K562 (cell line): Measurements from ENCODE around the gene ZNF749. TPM values are rescaled to one million over a fixed set of nuclear protein-coding genes. Genes with fewer than 3 reads are reported as not detected.

ENCODE experiments used
- ARID1B ChIP-seq: fragments of 450-650 bp; IDR thresholded peaks from 2 replicates; pipeline ENCODE4 v1.6.1; 2016; ENCODE audit warnings: antibody characterized with exemption, mild to moderate bottlenecking, inconsistent platforms
- BACH1 ChIP-seq: fragments of 200-800 bp; sonication (Bioruptor generic); IDR thresholded peaks from 2 replicates; pipeline ENCODE4 v1.6.1; 2016; ENCODE audit warnings: missing genetic modification characterization, missing compliant biosample characterization
- CLOCK ChIP-seq: fragments of 250-450 bp; sonication (Bioruptor Pico); IDR thresholded peaks from 2 replicates; pipeline ENCODE4 v1.4.0; 2020; ENCODE audit warnings: mild to moderate bottlenecking, moderate library complexity, borderline replicate concordance
- ERF ChIP-seq: fragments of 450-650 bp; formaldehyde crosslinking; IDR thresholded peaks from 2 replicates; pipeline ENCODE4 v1.4.0; 2020; ENCODE audit warnings: mild to moderate bottlenecking, mixed read lengths
- ETS1 ChIP-seq: conservative IDR thresholded peaks from 2 replicates; pipeline ENCODE4 v1.6.1; 2011; ENCODE audit warnings: low read depth, mild to moderate bottlenecking, low read length; ENCODE audit not compliant: control insufficient read depth
- ETV6 ChIP-seq, 3 experiments: fragments of 150-350 bp in 1 of 3; sonication (generic) in 1 of 3; formaldehyde crosslinking in 1 of 3; IDR thresholded peaks; 2 replicates each; pipeline versions ENCODE4 v1.6.1 to v1.8.0; 2014 to 2022; ENCODE audit warnings: borderline replicate concordance in 2 of 3, low read depth in 2 of 3, antibody characterized with exemption in 1 of 3, low read length in 1 of 3, mild to moderate bottlenecking in 1 of 3, missing genetic modification reagents in 1 of 3
- HNRNPK ChIP-seq: fragments of 200-400 bp; formaldehyde crosslinking; IDR thresholded peaks from one replicate; pipeline ENCODE4 v1.6.1; 2018; ENCODE audit warnings: mild to moderate bottlenecking, low read depth, low read length; ENCODE audit not compliant: poor library complexity, severe bottlenecking
- KAT2B ChIP-seq: IDR thresholded peaks from one replicate; pipeline ENCODE4 v1.6.1; 2012; ENCODE audit warnings: low read depth, mild to moderate bottlenecking, control low read depth, inconsistent platforms, low read length, moderate library complexity
- LARP7 ChIP-seq: fragments of 450-650 bp; IDR thresholded peaks from 2 replicates; pipeline ENCODE4 v1.6.1; 2016
- PHF21A ChIP-seq: fragments of 450-650 bp; IDR thresholded peaks from 2 replicates; pipeline ENCODE4 v1.6.1; 2017; ENCODE audit warnings: low read depth, borderline replicate concordance
- STAT5A ChIP-seq: IDR thresholded peaks from 2 replicates; pipeline ENCODE4 v1.6.1; 2012; ENCODE audit warnings: low read length, inconsistent platforms, borderline replicate concordance
- ZNF124 ChIP-seq: sonication (generic); formaldehyde crosslinking; IDR thresholded peaks from 2 replicates; pipeline ENCODE4 v1.8.1; 2022; ENCODE audit warnings: missing genetic modification reagents
- ZNF146 ChIP-seq: IDR thresholded peaks from one replicate; pipeline ENCODE4 v1.6.1; 2018; ENCODE audit warnings: missing compliant biosample characterization; ENCODE audit not compliant: unreplicated experiment
- ZNF174 ChIP-seq: fragments of 250-450 bp; sonication (Bioruptor Pico); IDR thresholded peaks from 2 replicates; pipeline ENCODE4 v1.4.0; 2020; ENCODE audit warnings: mild to moderate bottlenecking
- ZNF384 ChIP-seq: IDR thresholded peaks from 2 replicates; pipeline ENCODE4 v1.6.1; 2012; ENCODE audit warnings: low read depth, low read length, improper control_type of control experiment
- polyA plus RNA-seq, 8 experiments: library from polyadenylated mRNA; depleted of rRNA in 4 of 8; stranded (reverse) in 5 of 8; unstranded in 3 of 8; fragments of >200 nt; fragmentation: Nextera tagmentation in 2 of 8; fragmentation: Illumina TruSeq in 1 of 8; extraction: Ambion mirVana in 2 of 8; extraction: Trizol in 1 of 8; gene quantifications; 2 replicates each; pipeline versions ENCODE4 v1.2.1 to v1.2.3, GENCODE V29; 2011 to 2014; ENCODE audit warnings: inconsistent platforms in 1 of 8, missing spikeins in 1 of 8
- total RNA-seq, 7 experiments: library from RNA; depleted of rRNA in 6 of 7; stranded (reverse); fragments of >200 nt in 6 of 7; fragmentation: Illumina TruSeq in 2 of 7; extraction: Trizol in 2 of 7; gene quantifications; 2 replicates each; pipeline versions ENCODE4 v1.2.1 to v1.2.3, GENCODE V29; 2011 to 2021; ENCODE audit warnings: low replicate concordance in 1 of 7
- TF ChIP-seq, protein P1 (sequence below): fragments of 250-450 bp; sonication (Bioruptor Pico); IDR thresholded peaks from 2 replicates; pipeline ENCODE4 v1.5.0; 2021; ENCODE audit warnings: mild to moderate bottlenecking, moderate library complexity
- TF ChIP-seq, protein P2 (sequence below): IDR thresholded peaks from 2 replicates; pipeline ENCODE4 v1.6.1; 2011; ENCODE audit warnings: borderline replicate concordance, low read depth, mild to moderate bottlenecking, moderate library complexity, low read length; ENCODE audit not compliant: insufficient read depth, poor library complexity, severe bottlenecking

Gene ZNF749
- total and polyA plus RNA-seq, 9 of the 15 experiments (the other 6 are each of a cell fraction or from before 2014, with no cell fraction given), result 5.3 to 33.2 (median 15.0) TPM

DNA sequence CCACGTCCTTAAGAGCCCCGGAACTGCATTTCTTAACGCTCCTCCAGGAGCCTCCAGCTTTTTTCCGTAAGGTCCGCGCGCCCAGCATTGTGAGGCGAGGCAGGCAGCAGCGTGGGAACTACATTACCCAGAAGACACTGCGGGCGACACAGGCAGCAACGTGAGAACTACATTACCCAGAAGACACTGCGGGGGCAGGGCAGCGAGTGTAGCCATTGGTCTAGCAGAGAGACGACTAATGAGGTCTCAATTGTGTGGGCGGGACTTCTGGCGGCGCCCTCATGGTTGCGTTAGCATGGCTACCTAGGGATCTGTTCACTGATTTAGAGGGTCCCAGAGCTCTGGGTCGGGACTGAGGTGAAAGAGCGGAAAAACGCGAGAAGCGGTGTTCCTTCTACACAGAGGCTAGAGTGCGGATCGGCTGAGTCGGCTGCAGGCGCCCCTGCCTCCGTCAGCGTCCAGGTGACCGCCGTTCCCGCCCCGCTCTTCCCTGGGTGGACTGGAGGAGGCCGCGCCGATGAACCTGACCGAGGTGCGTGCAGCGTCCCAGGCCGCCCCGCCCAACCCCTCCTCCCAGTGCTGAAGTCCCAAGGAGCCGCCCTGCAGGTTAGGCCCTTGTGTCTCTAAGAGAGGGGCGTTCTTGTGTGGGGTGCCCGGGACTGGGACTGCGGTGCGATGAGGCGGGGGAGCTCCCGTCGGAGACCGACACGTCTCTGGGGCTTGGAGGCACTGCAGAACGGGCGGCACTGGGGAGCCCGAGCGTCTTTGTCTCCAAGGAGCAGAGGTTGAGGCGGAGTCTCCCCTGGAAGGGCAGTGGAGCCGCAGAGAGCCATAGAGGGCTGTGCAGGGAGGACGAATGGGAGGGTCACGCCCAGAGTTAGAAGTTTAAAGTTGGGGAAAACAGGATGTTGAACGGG is at the start of gene ZNF749 (continued):
- TF ChIP-seq CLOCK (no peak), BACH1 (no peak; the same call in 1 of the 2 replicates), KAT2B (no peak), ZNF124 (CRISPR knock-in tag) (no peak), PHF21A (no peak), ETV6 (IDR thresholded peaks at IDR 0.05; ENCODE audit: borderline replicate concordance in 1 of 2, low read depth in 2 of 2, low read length in 1 of 2) (no peak), ETV6 (CRISPR knock-in tag; IDR thresholded peaks at IDR 0.05; ENCODE audit: borderline replicate concordance) (no peak), LARP7 (no peak), HNRNPK (no peak), ERF (no peak), STAT5A (no peak), ARID1B (no peak), ETS1 (peak; percentile 97), ZNF384 (no peak), ZNF174 (CRISPR knock-in tag) (no peak), ZNF146 (CRISPR knock-in tag) (no peak)
- TF ChIP-seq, protein P1, sequence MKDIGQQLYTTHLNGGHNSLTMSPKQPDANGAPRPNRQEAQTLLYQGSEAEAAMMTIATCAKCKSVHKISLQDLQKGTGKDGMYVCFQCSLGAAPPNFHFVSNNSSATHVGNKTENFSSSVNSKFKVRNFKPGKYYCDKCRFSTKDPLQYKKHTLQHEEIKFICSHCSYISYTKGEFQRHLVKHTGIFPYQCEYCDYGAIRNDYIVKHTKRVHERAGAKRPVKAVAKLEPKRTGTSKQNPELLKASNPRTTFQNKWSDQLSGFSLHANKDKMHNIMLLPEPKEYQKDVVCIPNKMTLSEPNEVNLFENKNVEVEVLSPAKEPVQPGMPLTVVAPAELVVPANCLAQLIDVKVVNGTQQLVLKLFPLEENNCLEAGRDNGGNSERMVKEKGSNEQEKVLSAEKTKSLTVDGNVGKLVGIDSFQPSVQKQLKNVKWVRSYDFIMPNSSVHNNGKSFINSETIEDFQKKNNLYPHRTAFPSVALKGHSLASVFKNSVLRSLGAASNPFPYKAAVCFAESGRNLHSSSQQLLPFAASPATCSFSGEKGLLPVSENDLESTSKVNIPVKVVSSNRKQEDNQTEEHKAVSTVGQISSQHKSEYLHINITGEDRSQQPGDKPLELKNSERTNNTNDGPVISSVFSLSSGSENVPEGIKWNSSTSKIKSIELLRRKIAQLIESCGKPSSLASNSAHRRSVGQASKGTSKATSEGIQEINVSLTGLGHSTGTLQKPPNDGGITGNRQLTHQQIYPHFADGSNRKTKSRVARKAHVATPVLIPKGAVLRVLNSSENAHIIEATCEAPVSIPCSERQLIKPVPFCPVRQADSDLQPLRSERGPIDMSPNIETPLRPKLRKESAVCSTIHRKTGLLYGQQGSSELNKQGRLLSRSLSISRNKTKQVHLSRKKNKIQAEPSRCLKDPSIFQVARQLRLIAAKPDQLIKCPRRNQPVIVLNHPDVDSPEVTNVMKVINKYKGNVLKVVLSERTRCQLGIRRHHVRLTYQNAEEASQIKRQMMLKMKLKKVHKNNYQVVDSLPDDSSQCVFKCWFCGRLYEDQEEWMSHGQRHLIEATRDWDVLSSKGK, result no peak
- TF ChIP-seq, protein P2, sequence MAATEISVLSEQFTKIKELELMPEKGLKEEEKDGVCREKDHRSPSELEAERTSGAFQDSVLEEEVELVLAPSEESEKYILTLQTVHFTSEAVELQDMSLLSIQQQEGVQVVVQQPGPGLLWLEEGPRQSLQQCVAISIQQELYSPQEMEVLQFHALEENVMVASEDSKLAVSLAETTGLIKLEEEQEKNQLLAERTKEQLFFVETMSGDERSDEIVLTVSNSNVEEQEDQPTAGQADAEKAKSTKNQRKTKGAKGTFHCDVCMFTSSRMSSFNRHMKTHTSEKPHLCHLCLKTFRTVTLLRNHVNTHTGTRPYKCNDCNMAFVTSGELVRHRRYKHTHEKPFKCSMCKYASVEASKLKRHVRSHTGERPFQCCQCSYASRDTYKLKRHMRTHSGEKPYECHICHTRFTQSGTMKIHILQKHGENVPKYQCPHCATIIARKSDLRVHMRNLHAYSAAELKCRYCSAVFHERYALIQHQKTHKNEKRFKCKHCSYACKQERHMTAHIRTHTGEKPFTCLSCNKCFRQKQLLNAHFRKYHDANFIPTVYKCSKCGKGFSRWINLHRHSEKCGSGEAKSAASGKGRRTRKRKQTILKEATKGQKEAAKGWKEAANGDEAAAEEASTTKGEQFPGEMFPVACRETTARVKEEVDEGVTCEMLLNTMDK, result no peak
